Lower leg skin (tissue), 4 donors: ENCODE data around the gene AKAP6. TPM values are rescaled to one million over a fixed set of nuclear protein-coding genes. Genes with fewer than 3 reads are reported as not detected.

ENCODE experiments used
- DNase-seq, 2 donors: peaks; one replicate each; pipeline ENCODE4 v3.0.0-alpha.2; 2019; ENCODE audit warnings: low spot score in 2 of 2
- H3K4me3 ChIP-seq: fragments of 200-600 bp; sonication (generic); 2 replicates; pipeline ENCODE4 v1.5.1; 2017; ENCODE audit warnings: mild to moderate bottlenecking, low read depth; ENCODE audit not compliant: poor library complexity, severe bottlenecking
- POLR2A ChIP-seq, 2 donors: fragments of 450-650 bp; IDR thresholded peaks; one replicate each; pipeline ENCODE4 v1.6.1; 2016 to 2017; ENCODE audit warnings: antibody characterized with exemption in 2 of 2, mild to moderate bottlenecking in 1 of 2, moderate library complexity in 1 of 2
- WGBS, 2 donors: methylation state at CpG; one replicate each; pipeline ENCODE4 v1.1.5; 2018; 5-methylcytosine and 5-hydroxymethylcytosine counted together
- intact Hi-C: fragments of 100-400 bp; cut with DNase I; formaldehyde crosslinking; loops from one replicate; pipeline ENCODE4 v1.15.0; 2023; ENCODE audit warnings: low total_unique reads
- total RNA-seq, 4 donors: library from RNA; depleted of rRNA; stranded (reverse); fragments of >200 nt; gene quantifications; one replicate each; pipeline ENCODE4 v1.1.0, GENCODE V29; 2016
- TF ChIP-seq, protein P1 (sequence below), 3 donors: fragments of 450-650 bp; IDR thresholded peaks; one replicate each; pipeline ENCODE4 v1.5.1; 2016; ENCODE audit warnings: antibody characterized with exemption in 3 of 3, mild to moderate bottlenecking in 3 of 3, moderate library complexity in 2 of 3

The AKAP6 gene
- total RNA-seq, 4 donors from 2014 or later = 2.3 to 13.3 (median 3.6) TPM

DNA sequence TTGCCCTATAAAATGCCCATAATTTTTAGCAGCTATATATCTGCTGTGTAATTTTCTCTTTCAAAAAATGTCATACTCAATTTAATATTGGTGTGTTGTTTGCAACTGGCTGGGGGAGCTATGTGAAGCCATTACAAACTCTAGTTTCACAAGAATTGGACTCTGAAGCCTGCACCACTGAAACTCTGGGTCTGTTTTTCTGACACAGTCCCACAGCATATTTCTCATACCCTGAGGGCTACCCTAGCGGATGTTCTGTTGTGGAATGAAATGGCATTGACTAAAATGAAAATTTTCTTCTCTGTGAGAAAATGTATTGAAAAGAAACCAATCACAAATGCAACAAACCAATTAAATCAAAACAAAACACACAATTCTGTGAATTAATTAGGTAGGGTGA, 325.0 kb downstream of the AKAP6 start:
- WGBS, 2 donors = 83 to 95% methylated on average over 1 of the region's 1 CpG
- intact Hi-C loops = no loop called here
- H3K4me3 ChIP-seq = no peak overlapping the region
- TF ChIP-seq POLR2A (IDR thresholded peaks at IDR 0.05) = no peak
- TF ChIP-seq, protein P1, sequence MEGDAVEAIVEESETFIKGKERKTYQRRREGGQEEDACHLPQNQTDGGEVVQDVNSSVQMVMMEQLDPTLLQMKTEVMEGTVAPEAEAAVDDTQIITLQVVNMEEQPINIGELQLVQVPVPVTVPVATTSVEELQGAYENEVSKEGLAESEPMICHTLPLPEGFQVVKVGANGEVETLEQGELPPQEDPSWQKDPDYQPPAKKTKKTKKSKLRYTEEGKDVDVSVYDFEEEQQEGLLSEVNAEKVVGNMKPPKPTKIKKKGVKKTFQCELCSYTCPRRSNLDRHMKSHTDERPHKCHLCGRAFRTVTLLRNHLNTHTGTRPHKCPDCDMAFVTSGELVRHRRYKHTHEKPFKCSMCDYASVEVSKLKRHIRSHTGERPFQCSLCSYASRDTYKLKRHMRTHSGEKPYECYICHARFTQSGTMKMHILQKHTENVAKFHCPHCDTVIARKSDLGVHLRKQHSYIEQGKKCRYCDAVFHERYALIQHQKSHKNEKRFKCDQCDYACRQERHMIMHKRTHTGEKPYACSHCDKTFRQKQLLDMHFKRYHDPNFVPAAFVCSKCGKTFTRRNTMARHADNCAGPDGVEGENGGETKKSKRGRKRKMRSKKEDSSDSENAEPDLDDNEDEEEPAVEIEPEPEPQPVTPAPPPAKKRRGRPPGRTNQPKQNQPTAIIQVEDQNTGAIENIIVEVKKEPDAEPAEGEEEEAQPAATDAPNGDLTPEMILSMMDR (IDR thresholded peaks at IDR 0.05) = no peak
- DNase-seq = no peak

DNA sequence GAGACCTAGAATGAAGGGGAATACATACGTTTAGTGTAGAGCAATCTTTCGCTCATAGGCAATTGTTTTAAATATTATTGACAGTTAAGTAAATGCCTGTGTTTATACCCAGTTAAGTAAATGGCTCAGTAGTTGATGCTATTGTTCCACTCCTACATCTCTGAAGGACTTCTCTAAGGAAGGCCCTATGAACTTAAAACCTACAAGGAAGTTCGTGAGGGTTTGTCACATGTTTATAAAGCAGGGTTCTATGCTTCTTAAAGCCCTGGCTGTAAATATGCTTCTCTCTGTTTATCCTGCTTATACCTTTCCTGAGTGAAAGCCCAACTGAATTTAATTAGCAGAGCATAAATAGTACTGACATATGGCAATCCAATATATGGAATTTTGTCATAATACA, 327.5 kb downstream of the AKAP6 start:
- 86 to 92% methylated on average over 3 of the region's 3 CpGs for WGBS, 2 donors
- TF ChIP-seq, protein P1 (IDR thresholded peaks at IDR 0.05) = no peak
- no peak for TF ChIP-seq POLR2A (IDR thresholded peaks at IDR 0.05)
- no peak for DNase-seq
- no peak overlapping the region for H3K4me3 ChIP-seq
- intact Hi-C loops = no loop called here

DNA sequence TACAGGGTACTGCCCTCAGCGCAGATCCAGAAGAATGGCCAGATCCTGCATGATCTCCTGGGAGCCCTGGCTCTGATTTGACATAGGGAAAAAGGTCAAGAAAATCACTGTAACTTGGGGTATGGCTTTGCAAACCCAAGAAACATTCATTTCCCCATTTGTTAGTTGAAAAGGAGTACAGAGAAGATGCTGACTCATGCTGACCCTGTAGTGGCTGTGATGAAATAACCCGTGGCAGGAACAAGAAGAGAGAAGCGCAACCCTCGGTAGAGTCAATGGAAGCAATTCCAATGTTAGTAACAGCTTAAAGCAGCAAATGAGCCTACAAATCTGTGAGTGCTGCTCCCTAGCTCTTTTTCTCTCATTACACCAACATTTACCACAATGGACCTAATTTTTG, 328.0 kb downstream of the AKAP6 start:
- peak in 1 of 2 donors; percentile 51 for DNase-seq
- no peak overlapping the region for H3K4me3 ChIP-seq
- TF ChIP-seq, protein P1 (IDR thresholded peaks at IDR 0.05) = no peak
- no peak for TF ChIP-seq POLR2A (IDR thresholded peaks at IDR 0.05)
- WGBS, 2 donors = 73 to 75% methylated on average over 4 of the region's 4 CpGs
- intact Hi-C loops = no loop called here

DNA sequence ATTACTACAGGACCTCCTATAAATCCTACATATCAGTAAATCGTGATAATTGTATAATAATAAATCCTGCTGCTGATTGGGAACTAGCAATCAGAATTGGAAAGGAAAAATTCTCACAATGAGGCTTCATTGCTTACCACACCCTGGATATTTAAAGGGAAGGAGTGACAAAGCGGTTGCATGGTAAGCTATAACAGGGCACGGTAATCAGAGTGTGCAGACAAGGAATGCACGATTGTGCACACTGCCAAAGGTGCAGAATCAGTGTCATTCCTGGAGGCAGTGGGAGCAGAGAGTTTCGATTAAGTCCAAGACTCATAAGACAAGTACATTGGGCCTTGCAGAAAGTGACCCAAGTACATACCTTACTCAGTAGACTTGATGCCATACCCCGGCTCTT, 332.1 kb downstream of the AKAP6 start:
- WGBS, 2 donors = 77 to 83% methylated on average over 6 of the region's 6 CpGs
- no peak overlapping the region for H3K4me3 ChIP-seq
- intact Hi-C loops = no loop called here
- no peak for DNase-seq
- no peak for TF ChIP-seq POLR2A (IDR thresholded peaks at IDR 0.05)
- TF ChIP-seq, protein P1 (IDR thresholded peaks at IDR 0.05) = no peak

DNA sequence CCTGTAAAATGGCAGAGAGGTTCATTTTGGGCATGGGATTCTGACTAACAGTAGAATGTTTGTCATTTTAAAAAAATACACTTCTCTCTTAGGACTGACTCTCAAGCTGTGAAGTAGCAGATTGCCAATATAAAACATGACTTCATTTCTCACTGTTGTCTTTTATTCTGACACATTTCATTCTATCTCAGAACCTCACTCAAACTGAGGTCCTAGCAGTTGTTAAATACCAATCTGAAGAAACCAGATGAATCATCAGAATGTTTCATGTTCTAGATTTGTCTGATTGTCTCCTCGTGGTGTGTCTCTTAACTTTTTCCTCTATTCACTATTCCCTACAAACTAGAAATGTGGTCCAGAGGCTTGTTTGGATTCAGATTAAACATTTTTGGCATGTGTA, 333.1 kb downstream of the AKAP6 start:
- H3K4me3 ChIP-seq = no peak overlapping the region
- TF ChIP-seq, protein P1 (IDR thresholded peaks at IDR 0.05) = no peak
- TF ChIP-seq POLR2A (IDR thresholded peaks at IDR 0.05) = no peak
- intact Hi-C loops = no loop called here
- DNase-seq = no peak
- 17 to 45% methylated on average over 1 of the region's 1 CpG for WGBS, 2 donors

DNA sequence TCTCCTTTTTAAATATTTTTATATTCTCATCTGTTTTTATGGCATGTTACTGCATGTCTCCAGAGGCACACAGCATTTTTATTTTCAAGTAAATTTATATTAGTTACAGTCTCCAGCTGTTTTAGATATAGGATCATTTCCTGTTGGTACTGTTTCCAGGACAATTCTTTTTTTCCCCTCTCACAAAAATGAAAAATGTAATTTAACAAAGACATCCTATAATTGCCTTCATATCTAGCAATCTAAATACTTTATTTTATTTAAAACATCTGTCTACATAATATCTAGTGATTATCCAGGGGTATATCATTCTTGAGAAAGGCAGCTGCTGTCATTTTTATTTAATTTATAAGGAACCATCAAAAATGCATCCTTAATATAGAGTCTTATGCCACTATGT, 337.2 kb downstream of the AKAP6 start:
- intact Hi-C loops = no loop called here
- no peak overlapping the region for H3K4me3 ChIP-seq
- no peak for DNase-seq
- no peak for TF ChIP-seq POLR2A (IDR thresholded peaks at IDR 0.05)
- TF ChIP-seq, protein P1 (IDR thresholded peaks at IDR 0.05) = no peak
